GM21367 (cell line): ENCODE measurements around the gene PYCARD.
"Not testable (repeated sequence)": the region's sequence is repeated elsewhere in the genome, so short reads cannot be mapped to it uniquely, and the experiment has no call there.

Experiments used
- ATAC-seq: cut with Tn5 transposase; IDR thresholded peaks from one replicate; pipeline ENCODE4 v1.9.1; 2021; ENCODE audit not compliant: unreplicated experiment

Gene PYCARD

GRCh38 chr16:31191697-31192428 lies 10.7 kb downstream of the PYCARD start:
- no peak for ATAC-seq

GRCh38 chr16:31190818-31191444 lies 11.6 kb downstream of the PYCARD start:
- no peak for ATAC-seq

- no peak for ATAC-seq
Observed at GRCh38 chr16:31190061-31190460, 12.5 kb downstream of the PYCARD start.

GRCh38 chr16:31189412-31189778 lies 13.2 kb downstream of the PYCARD start:
- ATAC-seq = no peak

GRCh38 chr16:31188450-31189411 lies 13.8 kb downstream of the PYCARD start:
- ATAC-seq = no peak

- no peak for ATAC-seq
Observed at GRCh38 chr16:31187808-31188189, 14.8 kb downstream of the PYCARD start.

- ATAC-seq = no peak
Observed at GRCh38 chr16:31186930-31187807, 15.4 kb downstream of the PYCARD start.

GRCh38 chr16:31186176-31186575 lies 16.4 kb downstream of the PYCARD start:
- ATAC-seq = no peak

- no peak for ATAC-seq
Observed at GRCh38 chr16:31185339-31185738, 17.2 kb downstream of the PYCARD start.

GRCh38 chr16:31184888-31185287 lies 17.7 kb downstream of the PYCARD start:
- ATAC-seq = no peak

GRCh38 chr16:31183432-31184428 lies 18.8 kb downstream of the PYCARD start:
- no peak for ATAC-seq

- no peak for ATAC-seq
Observed at GRCh38 chr16:31182391-31182790, 20.2 kb downstream of the PYCARD start.

GRCh38 chr16:31181102-31181830 lies 21.3 kb downstream of the PYCARD start:
- ATAC-seq = no peak

- ATAC-seq = peak; percentile 49
Observed at GRCh38 chr16:31179747-31180459, 22.7 kb downstream of the PYCARD start, which contains the start of gene FUS. TSS of gene FUS (plus strand) at chr16:31180139. CDS start at chr16:31180215, 76 bp downstream.

- ATAC-seq = peak; percentile 1
Observed at GRCh38 chr16:31179219-31179746, 23.3 kb downstream of the PYCARD start.

GRCh38 chr16:31177136-31177535 lies 25.4 kb downstream of the PYCARD start:
- ATAC-seq = no peak

GRCh38 chr16:31170048-31170447 lies 32.5 kb downstream of the PYCARD start:
- ATAC-seq = not testable (repeated sequence)

- no peak for ATAC-seq
Observed at GRCh38 chr16:31168848-31169247, 33.7 kb downstream of the PYCARD start.
